SU-DHL-6 (cell line): ENCODE results near the gene SLC51B.

ENCODE experiments used
- H2AFZ ChIP-seq: fragments of 200-600 bp; sonication (generic); 2 replicates; pipeline ENCODE4 v1.6.1; 2014; ENCODE audit warnings: low read depth, mild to moderate bottlenecking, moderate library complexity, mixed read lengths, antibody characterized with exemption, low read length; ENCODE audit not compliant: severe bottlenecking
- H3F3A ChIP-seq: fragments of 200-600 bp; shearing (Covaris generic); 2 replicates; pipeline ENCODE4 v1.6.0; 2016; ENCODE audit warnings: antibody characterized with exemption, mild to moderate bottlenecking; ENCODE audit not compliant: insufficient read depth
- H3K27ac ChIP-seq: fragments of 200-600 bp; sonication (generic); 2 replicates; pipeline ENCODE4 v1.5.1; 2016; ENCODE audit warnings: low read depth, mild to moderate bottlenecking, low read length, moderate library complexity, mixed read lengths
- H3K27me3 ChIP-seq: fragments of 200-600 bp; sonication (generic), shearing (Covaris generic); 2 replicates; pipeline ENCODE4 v1.6.0; 2014; ENCODE audit warnings: mild to moderate bottlenecking, low read length
- H3K36me3 ChIP-seq: fragments of 200-600 bp; sonication (generic); 2 replicates; pipeline ENCODE4 v1.6.1; 2014; ENCODE audit warnings: mild to moderate bottlenecking, low read length, mixed read lengths
- H3K4me2 ChIP-seq: fragments of 300-600, 200-600 bp; shearing (Covaris generic), sonication (generic); 2 replicates; pipeline ENCODE4 v1.6.0; 2014; ENCODE audit warnings: low read length, low read depth, mild to moderate bottlenecking; ENCODE audit not compliant: poor library complexity, severe bottlenecking
- H3K4me3 ChIP-seq: fragments of 200-600 bp; sonication (generic); 2 replicates; pipeline ENCODE4 v1.5.1; 2014; ENCODE audit warnings: antibody characterized with exemption, low read length, mild to moderate bottlenecking, mixed read lengths; ENCODE audit not compliant: insufficient read depth, poor library complexity, severe bottlenecking
- H3K79me2 ChIP-seq: fragments of 200-600 bp; sonication (generic); 2 replicates; pipeline ENCODE4 v1.6.1; 2014; ENCODE audit warnings: mild to moderate bottlenecking, low read length, moderate library complexity; ENCODE audit not compliant: insufficient read depth
- H3K9ac ChIP-seq: fragments of 200-600 bp; sonication (generic); 2 replicates; pipeline ENCODE4 v1.7.0; 2014; ENCODE audit warnings: mild to moderate bottlenecking, low read length
- H3K9me2 ChIP-seq: fragments of 200-600 bp; sonication (generic); replicated peaks from 2 replicates; pipeline ENCODE4 v1.6.1; 2014; ENCODE audit warnings: low read length; ENCODE audit not compliant: insufficient read depth
- H3K9me3 ChIP-seq: fragments of 200-600 bp; sonication (generic); 2 replicates; pipeline ENCODE4 v1.6.1; 2014; ENCODE audit warnings: low read length, mixed read lengths; ENCODE audit not compliant: insufficient read depth
- H4K20me1 ChIP-seq: fragments of 200-600 bp; sonication (generic); 2 replicates; pipeline ENCODE4 v1.6.1; 2014; ENCODE audit warnings: low read depth, mild to moderate bottlenecking, antibody characterized with exemption, low read length, moderate library complexity, mixed read lengths
- CTCF ChIP-seq: fragments of 200-600 bp; sonication (generic); IDR thresholded peaks from one replicate; pipeline ENCODE4 v1.5.1; 2017; ENCODE audit warnings: antibody characterized with exemption, mild to moderate bottlenecking, low read length, moderate library complexity; ENCODE audit not compliant: insufficient read depth, poor library complexity, severe bottlenecking
- EZH2phosphoT487 ChIP-seq: fragments of 200-600 bp; sonication (generic), shearing (Covaris generic); conservative IDR thresholded peaks from 2 replicates; pipeline ENCODE4 v1.6.1; 2018; ENCODE audit warnings: mild to moderate bottlenecking, antibody characterized with exemption, low read length, moderate library complexity, mixed read lengths

Gene SLC51B

GRCh38 chr15:65094294-65094995, 49.3 kb downstream of the SLC51B start:
- Histone ChIP-seq H2AFZ (no peak overlapping the region), H3K9ac (no peak overlapping the region), H3F3A (no peaks in the 10 kb centered on the region), H3K79me2 (no peaks in the 10 kb centered on the region), H3K9me2 (no peaks in the 10 kb centered on the region), H3K4me3 (no peak overlapping the region), H3K27ac (no peak overlapping the region), H3K9me3 (no peaks in the 10 kb centered on the region), H3K4me2 (no peak overlapping the region), H3K36me3 (no peaks in the 10 kb centered on the region), H4K20me1 (no peaks in the 10 kb centered on the region), H3K27me3 (no peaks in the 10 kb centered on the region)
- TF ChIP-seq EZH2phosphoT487 (no peak), CTCF (no peak)

GRCh38 chr15:65095011-65095746, 50.0 kb downstream of the SLC51B start:
- Histone ChIP-seq H3K79me2 (no peaks in the 10 kb centered on the region), H3K4me2 (no peak overlapping the region), H3K4me3 (no peak overlapping the region), H3K9ac (no peak overlapping the region), H3K9me3 (no peaks in the 10 kb centered on the region), H4K20me1 (no peaks in the 10 kb centered on the region), H2AFZ (no peak overlapping the region), H3K27ac (no peak overlapping the region), H3K27me3 (no peaks in the 10 kb centered on the region), H3K36me3 (no peaks in the 10 kb centered on the region), H3K9me2 (no peaks in the 10 kb centered on the region), H3F3A (no peaks in the 10 kb centered on the region)
- TF ChIP-seq CTCF (no peak), EZH2phosphoT487 (no peak)

GRCh38 chr15:65095747-65096104, 50.5 kb downstream of the SLC51B start:
- no peak overlapping the region for H3K27ac ChIP-seq
- no peaks in the 10 kb centered on the region for H4K20me1 ChIP-seq
- no peaks in the 10 kb centered on the region for H3K27me3 ChIP-seq
- no peak for TF ChIP-seq CTCF
- TF ChIP-seq EZH2phosphoT487, result no peak
- H3K4me2 ChIP-seq, result no peak overlapping the region
- no peak overlapping the region for H3K9ac ChIP-seq
- H3F3A ChIP-seq, result no peaks in the 10 kb centered on the region
- no peak overlapping the region for H3K4me3 ChIP-seq
- H3K9me2 ChIP-seq, result no peaks in the 10 kb centered on the region
- no peaks in the 10 kb centered on the region for H3K36me3 ChIP-seq
- H3K79me2 ChIP-seq, result no peaks in the 10 kb centered on the region
- H3K9me3 ChIP-seq, result no peaks in the 10 kb centered on the region
- H2AFZ ChIP-seq, result no peak overlapping the region
